H1 (cell line): Measurements from ENCODE around the gene KRTAP12-4. TPM values are rescaled to one million over a fixed set of nuclear protein-coding genes. Genes with fewer than 3 reads are reported as not detected.

Experiments used
- CHD7 ChIP-seq: fragments of 300-600 bp; sonication (generic); IDR thresholded peaks from 2 replicates; pipeline ENCODE4 v1.7.1; 2012; ENCODE audit warnings: low read length, moderate library complexity, mild to moderate bottlenecking, inconsistent platforms; ENCODE audit not compliant: insufficient replicate concordance
- KDM1A ChIP-seq: fragments of 200-600, 300-600 bp; sonication (generic); IDR thresholded peaks from 2 replicates; pipeline ENCODE4 v1.7.1; 2016; ENCODE audit warnings: mild to moderate bottlenecking, low read length, borderline replicate concordance
- RAD21 ChIP-seq, 2 experiments: IDR thresholded peaks in 1 of 2; conservative IDR thresholded peaks in 1 of 2; 2 replicates each; pipeline ENCODE4 v1.6.1; 2011; ENCODE audit warnings: low read depth in 2 of 2, low read length in 2 of 2, improper control_type of control experiment in 1 of 2, inconsistent platforms in 1 of 2, mild to moderate bottlenecking in 1 of 2, moderate library complexity in 1 of 2
- RXRA ChIP-seq: IDR thresholded peaks from 2 replicates; pipeline ENCODE4 v1.6.1; 2011; ENCODE audit warnings: low read depth, mild to moderate bottlenecking, low read length, moderate library complexity; ENCODE audit not compliant: insufficient read depth
- polyA plus RNA-seq, 7 experiments: library from polyadenylated mRNA; depleted of rRNA in 3 of 7; stranded (reverse) in 5 of 7; unstranded in 2 of 7; fragments of >200 nt in 5 of 7; fragments of 200-250 nt in 2 of 7; gene quantifications; 1 replicate in 5 of 7; 2 replicates in 1 of 7; 4 replicates in 1 of 7; pipeline versions ENCODE4 v1.2.1 to v1.2.3, GENCODE V29; 2011 to 2013; ENCODE audit warnings: missing spikeins in 2 of 7, mixed read lengths in 2 of 7
- total RNA-seq: library from RNA; stranded (reverse); fragmentation: NEBNext Ultra II Directional; extraction: Animal tissue kit (Norgen Biotek cat#: 25700); gene quantifications from 2 replicates; pipeline ENCODE4 v1.2.1, GENCODE V29; 2021

Gene KRTAP12-4
- total and polyA plus RNA-seq, 2 of the 8 experiments (the other 6 are each of a cell fraction or from before 2014, with no cell fraction given) = not detected

GRCh38 chr21:44656868-44657267 is 2.4 kb upstream of the KRTAP12-4 start (continued):
- TF ChIP-seq CHD7 (no peak), RXRA (no peak), RAD21 (IDR thresholded peaks at IDR 0.05 in 1 of 2, conservative IDR thresholded peaks at IDR 0.05 in 1 of 2; ENCODE audit: low read depth in 2 of 2, low read length in 2 of 2) (no peak), KDM1A (no peak)
